ENCODE results near the gene TIAM2.
"Not testable (repeated sequence)": the region's sequence is repeated elsewhere in the genome, so short reads cannot be mapped to it uniquely, and the experiment has no call there.

The TIAM2 gene

DNA sequence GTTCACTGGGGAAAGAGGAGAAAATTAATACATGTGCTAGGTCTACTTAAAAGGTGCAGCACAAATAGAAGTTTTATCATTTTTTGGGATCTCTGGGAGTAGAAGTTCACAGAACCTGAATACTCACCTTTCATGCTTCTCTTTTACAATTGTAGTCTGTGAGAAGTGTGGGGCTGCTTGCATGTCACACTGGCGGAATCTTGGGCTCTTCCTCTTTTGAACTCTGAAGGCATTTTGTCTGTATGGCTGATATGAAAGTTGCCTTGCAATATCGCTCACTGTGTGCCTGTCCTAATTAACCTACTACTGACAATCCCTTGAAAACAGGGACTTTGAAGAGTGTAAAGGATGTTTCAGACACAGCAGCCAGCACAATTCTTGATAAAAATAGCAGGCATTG is 202.8 kb downstream of the TIAM2 start:
- Histone ChIP-seq H3K27me3 (ENCODE audit: control insufficient read depth in 1 of 2, insufficient read depth in 2 of 2, low read length in 2 of 2) (no peaks in the 10 kb centered on the region), H3K4me3 (ENCODE audit: low read length in 2 of 2) (no peak overlapping the region), H3K9ac (ENCODE audit: low read length in 2 of 2) (no peak overlapping the region), H3K4me1 (ENCODE audit: control insufficient read depth, insufficient read depth, low read length) (peaks cover 7% of the 10 kb centered on the region), H3K36me3 (ENCODE audit: control insufficient read depth in 2 of 2, insufficient read depth in 2 of 2, low read length in 2 of 2) (no peaks in the 10 kb centered on the region), H3K9me3 (ENCODE audit: control insufficient read depth in 2 of 2, low read length in 2 of 2) (no peaks in the 10 kb centered on the region), H3K27ac (ENCODE audit: low read length) (no peak overlapping the region)

DNA sequence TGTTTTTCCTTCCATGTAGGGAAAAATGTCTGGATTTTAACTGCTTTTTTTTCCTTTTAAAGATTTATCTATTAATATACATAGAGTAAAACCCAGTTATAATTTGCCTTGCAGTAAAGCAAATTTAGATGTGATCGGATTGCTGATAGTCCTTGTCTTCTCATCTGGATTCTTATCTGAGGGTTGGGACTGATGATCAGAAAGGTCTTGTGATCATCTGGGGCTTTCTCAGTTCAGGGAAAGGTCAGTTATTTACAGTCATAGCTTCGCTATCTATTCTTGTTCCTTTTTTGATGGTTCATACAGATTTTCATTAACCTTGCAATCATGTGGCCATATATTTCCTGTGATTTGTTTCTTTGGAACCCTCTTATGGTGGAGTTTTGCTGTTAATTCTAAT is 204.9 kb downstream of the TIAM2 start:
- Histone ChIP-seq H3K36me3 (ENCODE audit: control insufficient read depth in 2 of 2, insufficient read depth in 2 of 2, low read length in 2 of 2) (no peaks in the 10 kb centered on the region), H3K27ac (ENCODE audit: low read length) (no peak overlapping the region), H3K27me3 (ENCODE audit: control insufficient read depth in 1 of 2, insufficient read depth in 2 of 2, low read length in 2 of 2) (no peaks in the 10 kb centered on the region), H3K4me1 (ENCODE audit: control insufficient read depth, insufficient read depth, low read length) (peaks cover 7% of the 10 kb centered on the region), H3K4me3 (ENCODE audit: low read length in 2 of 2) (no peak overlapping the region), H3K9ac (ENCODE audit: low read length in 2 of 2) (no peak overlapping the region), H3K9me3 (ENCODE audit: control insufficient read depth in 2 of 2, low read length in 2 of 2) (no peaks in the 10 kb centered on the region)

DNA sequence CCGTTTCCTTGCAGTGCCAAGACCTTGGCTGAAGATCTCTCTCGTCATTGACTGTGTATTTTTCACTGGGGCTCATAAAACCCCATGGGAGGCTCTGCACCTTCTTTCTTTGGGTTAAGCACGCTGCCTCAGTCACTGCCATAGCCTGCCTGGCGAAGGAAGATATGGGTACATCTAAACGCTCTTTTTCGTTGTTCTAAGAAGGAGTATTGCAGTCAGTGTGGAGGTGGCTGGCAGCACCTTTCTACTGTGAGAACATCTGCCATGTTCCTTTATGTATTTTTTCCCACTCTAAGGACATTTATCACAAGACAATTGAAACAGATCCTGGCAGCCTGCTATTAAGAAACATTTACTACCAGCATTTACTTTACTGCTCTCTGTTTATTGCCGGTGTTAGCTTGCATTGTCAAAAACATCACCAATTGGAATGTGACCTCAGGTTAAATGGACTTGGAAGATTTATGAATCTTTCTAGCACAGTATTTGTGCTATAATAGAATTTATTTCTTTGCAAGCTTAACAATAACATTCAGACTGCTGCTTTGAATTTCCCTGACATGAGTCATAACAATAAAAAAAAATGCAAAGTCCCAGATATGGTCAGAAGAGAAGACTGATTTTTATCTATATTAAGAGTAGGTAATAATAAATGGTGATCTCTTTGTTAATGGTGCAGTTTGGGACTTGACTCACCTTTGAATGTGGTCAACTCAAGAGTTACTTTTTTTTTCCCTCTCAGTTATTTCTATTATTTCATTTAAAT is 206.5 kb downstream of the TIAM2 start:
- H3K27ac ChIP-seq (ENCODE audit: low read length) = no peak overlapping the region
- peaks cover 7% of the 10 kb centered on the region for H3K4me1 ChIP-seq (ENCODE audit: control insufficient read depth, insufficient read depth, low read length)
- H3K36me3 ChIP-seq (ENCODE audit: control insufficient read depth in 2 of 2, insufficient read depth in 2 of 2, low read length in 2 of 2) = no peaks in the 10 kb centered on the region
- H3K9me3 ChIP-seq (ENCODE audit: control insufficient read depth in 2 of 2, low read length in 2 of 2) = no peaks in the 10 kb centered on the region
- no peak overlapping the region for H3K9ac ChIP-seq (ENCODE audit: low read length in 2 of 2)
- H3K27me3 ChIP-seq (ENCODE audit: control insufficient read depth in 1 of 2, insufficient read depth in 2 of 2, low read length in 2 of 2) = no peaks in the 10 kb centered on the region
- peak overlapping the region in 1 of 2 donors; percentile 19 for H3K4me3 ChIP-seq (ENCODE audit: low read length in 2 of 2)

DNA sequence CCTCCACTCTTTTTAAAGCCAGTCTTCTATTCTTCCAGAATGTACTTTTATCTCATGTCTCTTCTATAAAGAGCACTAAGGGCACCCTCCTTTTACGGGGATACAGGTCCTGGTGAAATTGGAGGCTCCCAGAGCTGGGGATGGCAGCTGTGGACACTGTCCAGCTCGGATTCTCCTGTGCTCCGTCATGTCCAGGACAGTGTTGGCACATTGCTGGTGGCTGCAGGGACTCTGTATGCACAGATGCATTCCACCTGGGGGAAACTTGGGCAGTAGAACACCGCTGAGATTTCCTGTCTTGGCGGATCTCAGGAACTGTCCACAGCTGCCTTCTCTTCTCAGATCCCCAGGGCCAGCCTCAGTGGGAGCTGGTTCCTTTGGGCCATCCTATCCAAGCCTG is 212.1 kb downstream of the TIAM2 start:
- Histone ChIP-seq H3K9ac (ENCODE audit: low read length in 2 of 2) (no peak overlapping the region), H3K27ac (ENCODE audit: low read length) (no peak overlapping the region), H3K27me3 (ENCODE audit: control insufficient read depth in 1 of 2, insufficient read depth in 2 of 2, low read length in 2 of 2) (no peaks in the 10 kb centered on the region), H3K4me3 (ENCODE audit: low read length in 2 of 2) (no peak overlapping the region), H3K36me3 (ENCODE audit: control insufficient read depth in 2 of 2, insufficient read depth in 2 of 2, low read length in 2 of 2) (no peaks in the 10 kb centered on the region), H3K4me1 (ENCODE audit: control insufficient read depth, insufficient read depth, low read length) (no peaks in the 10 kb centered on the region), H3K9me3 (ENCODE audit: control insufficient read depth in 2 of 2, low read length in 2 of 2) (no peaks in the 10 kb centered on the region)

DNA sequence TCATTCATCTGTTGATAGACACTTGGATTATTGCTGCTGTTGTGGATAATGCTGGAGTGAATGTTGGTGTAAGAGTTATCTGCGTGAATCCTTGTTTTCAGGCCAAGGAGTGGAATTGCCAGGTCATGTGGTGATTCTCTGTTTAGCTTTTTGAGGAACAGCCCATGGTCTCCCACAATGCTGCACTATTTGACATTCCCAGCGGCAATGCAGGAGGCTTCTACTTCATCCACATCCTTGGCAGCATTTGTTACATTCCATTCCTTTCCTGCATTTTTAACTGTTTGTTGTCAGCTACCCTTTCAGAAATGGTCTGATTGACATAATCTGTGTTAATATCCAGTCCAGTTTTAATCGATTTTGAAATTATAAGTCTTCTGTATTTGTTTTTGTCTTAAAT is 217.0 kb downstream of the TIAM2 start:
- Histone ChIP-seq H3K27me3 (ENCODE audit: control insufficient read depth in 1 of 2, insufficient read depth in 2 of 2, low read length in 2 of 2) (no peaks in the 10 kb centered on the region), H3K4me3 (ENCODE audit: low read length in 2 of 2) (no peak overlapping the region), H3K9me3 (ENCODE audit: control insufficient read depth in 2 of 2, low read length in 2 of 2) (no peaks in the 10 kb centered on the region), H3K9ac (ENCODE audit: low read length in 2 of 2) (no peak overlapping the region), H3K36me3 (ENCODE audit: control insufficient read depth in 2 of 2, insufficient read depth in 2 of 2, low read length in 2 of 2) (no peaks in the 10 kb centered on the region), H3K4me1 (ENCODE audit: control insufficient read depth, insufficient read depth, low read length) (no peaks in the 10 kb centered on the region), H3K27ac (ENCODE audit: low read length) (no peak overlapping the region)

DNA sequence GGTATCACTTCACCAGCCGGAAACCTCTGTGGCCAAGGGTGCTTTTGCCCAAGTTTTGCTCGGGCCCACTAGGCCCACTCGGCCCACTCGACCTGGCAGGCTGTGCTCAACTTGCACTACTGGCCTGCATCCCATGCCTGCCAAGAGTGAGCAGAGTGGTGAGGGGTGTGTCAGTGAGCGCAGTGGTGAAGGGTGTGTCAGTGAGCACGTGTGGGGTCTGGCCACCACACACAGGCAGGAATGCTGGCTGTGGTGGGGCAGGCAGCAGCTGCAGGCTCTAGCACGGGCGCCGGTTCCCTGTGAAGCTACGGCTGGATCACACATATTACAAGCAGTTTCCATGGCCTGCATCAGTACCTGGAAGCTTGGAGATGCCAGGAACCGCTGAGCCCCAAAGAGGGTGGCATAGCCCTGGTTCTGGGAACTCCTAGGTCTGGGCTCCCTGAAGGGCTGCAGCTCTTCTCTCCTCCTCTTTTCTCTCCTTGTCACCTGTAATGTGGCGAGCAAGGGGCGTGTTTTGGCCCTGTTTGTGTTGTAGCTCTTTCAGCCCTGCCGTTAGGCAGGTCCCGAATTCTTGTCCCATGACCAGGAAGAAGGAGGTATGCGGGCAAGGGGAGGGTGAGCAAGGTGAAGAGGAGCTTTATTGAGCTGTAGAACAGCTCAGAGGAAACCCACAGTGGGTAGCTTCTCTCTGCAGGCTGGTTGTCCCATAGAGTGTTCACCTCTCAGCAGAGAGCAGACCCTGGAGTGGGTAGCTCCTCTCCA is 217.7 kb downstream of the TIAM2 start:
- H3K9ac ChIP-seq (ENCODE audit: low read length in 2 of 2) = no peak overlapping the region
- H3K27ac ChIP-seq (ENCODE audit: low read length) = no peak overlapping the region
- no peak overlapping the region for H3K4me3 ChIP-seq (ENCODE audit: low read length in 2 of 2)
- H3K36me3 ChIP-seq (ENCODE audit: control insufficient read depth in 2 of 2, insufficient read depth in 2 of 2, low read length in 2 of 2) = no peaks in the 10 kb centered on the region
- H3K27me3 ChIP-seq (ENCODE audit: control insufficient read depth in 1 of 2, insufficient read depth in 2 of 2, low read length in 2 of 2) = no peaks in the 10 kb centered on the region
- H3K9me3 ChIP-seq (ENCODE audit: control insufficient read depth in 2 of 2, low read length in 2 of 2) = no peaks in the 10 kb centered on the region
- no peaks in the 10 kb centered on the region for H3K4me1 ChIP-seq (ENCODE audit: control insufficient read depth, insufficient read depth, low read length)

DNA sequence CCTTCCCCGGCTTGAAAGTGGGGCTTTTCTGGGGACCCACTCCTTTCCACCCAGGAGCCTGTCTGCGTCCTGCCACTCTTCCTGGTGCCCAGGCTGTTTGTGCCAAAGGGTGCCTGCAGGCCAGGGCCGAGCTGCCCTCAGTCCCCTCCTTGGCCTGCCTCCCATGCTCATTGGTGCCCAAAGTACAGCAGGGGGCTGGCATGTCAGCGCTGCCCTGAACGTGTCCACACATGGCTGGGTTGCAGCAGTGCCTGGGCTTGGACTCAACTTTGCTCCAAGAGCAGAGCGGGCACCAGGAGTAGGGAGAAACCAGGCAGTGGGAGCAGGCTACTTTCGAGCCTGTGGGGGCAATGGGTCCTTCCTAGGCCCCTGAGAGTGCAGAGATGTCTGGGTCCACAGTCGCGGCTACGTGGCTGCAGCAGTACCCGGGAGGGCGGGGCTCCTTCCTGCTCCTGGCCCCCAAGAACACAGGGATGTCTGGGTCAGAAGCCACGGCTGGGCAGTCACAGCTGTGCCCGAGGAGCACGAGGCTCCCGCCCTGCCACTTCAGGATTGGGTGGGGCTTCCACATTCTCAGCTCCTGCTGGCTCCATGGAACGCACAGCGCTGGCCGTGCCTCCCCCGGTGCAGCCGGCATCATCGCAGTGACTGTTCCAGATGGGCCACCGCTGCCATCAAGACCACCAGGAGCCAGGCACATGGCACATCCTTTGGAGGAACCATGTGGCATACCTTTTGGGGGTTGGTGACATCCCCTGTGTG is 218.7 kb downstream of the TIAM2 start:
- Histone ChIP-seq H3K4me1 (ENCODE audit: control insufficient read depth, insufficient read depth, low read length) (no peaks in the 10 kb centered on the region), H3K27ac (ENCODE audit: low read length) (no peak overlapping the region), H3K36me3 (ENCODE audit: control insufficient read depth in 2 of 2, insufficient read depth in 2 of 2, low read length in 2 of 2) (no peaks in the 10 kb centered on the region), H3K9me3 (ENCODE audit: control insufficient read depth in 2 of 2, low read length in 2 of 2) (no peaks in the 10 kb centered on the region), H3K4me3 (ENCODE audit: low read length in 2 of 2) (no peak overlapping the region), H3K27me3 (ENCODE audit: control insufficient read depth in 1 of 2, insufficient read depth in 2 of 2, low read length in 2 of 2) (no peaks in the 10 kb centered on the region), H3K9ac (ENCODE audit: low read length in 2 of 2) (no peak overlapping the region)

DNA sequence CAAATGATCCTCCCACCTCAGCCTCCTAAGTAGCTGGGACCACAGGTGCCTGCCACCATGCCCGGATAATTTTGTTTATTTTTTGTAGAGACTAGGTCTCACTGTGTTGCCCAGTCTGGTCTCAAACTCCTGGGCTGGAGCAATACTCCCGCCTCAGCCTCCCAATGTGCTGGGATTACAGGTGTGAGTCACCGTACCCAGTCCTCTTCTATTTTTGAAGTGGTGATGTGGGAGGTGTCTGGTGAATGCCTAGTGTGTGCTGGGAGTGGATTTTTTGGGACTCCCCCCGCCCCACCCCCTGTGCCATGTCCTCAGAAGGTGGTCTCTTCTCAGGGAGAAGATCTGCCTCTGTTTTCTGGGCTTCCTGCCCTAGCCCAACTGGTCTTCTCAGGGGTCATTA is 220.8 kb downstream of the TIAM2 start:
- H3K4me1 ChIP-seq (ENCODE audit: control insufficient read depth, insufficient read depth, low read length) = peaks cover 9% of the 10 kb centered on the region
- H3K4me3 ChIP-seq (ENCODE audit: low read length in 2 of 2) = no peak overlapping the region
- H3K27me3 ChIP-seq (ENCODE audit: control insufficient read depth in 1 of 2, insufficient read depth in 2 of 2, low read length in 2 of 2) = no peaks in the 10 kb centered on the region
- H3K36me3 ChIP-seq (ENCODE audit: control insufficient read depth in 2 of 2, insufficient read depth in 2 of 2, low read length in 2 of 2) = no peaks in the 10 kb centered on the region
- H3K27ac ChIP-seq (ENCODE audit: low read length) = no peak overlapping the region
- no peaks in the 10 kb centered on the region for H3K9me3 ChIP-seq (ENCODE audit: control insufficient read depth in 2 of 2, low read length in 2 of 2)
- H3K9ac ChIP-seq (ENCODE audit: low read length in 2 of 2) = no peak overlapping the region

DNA sequence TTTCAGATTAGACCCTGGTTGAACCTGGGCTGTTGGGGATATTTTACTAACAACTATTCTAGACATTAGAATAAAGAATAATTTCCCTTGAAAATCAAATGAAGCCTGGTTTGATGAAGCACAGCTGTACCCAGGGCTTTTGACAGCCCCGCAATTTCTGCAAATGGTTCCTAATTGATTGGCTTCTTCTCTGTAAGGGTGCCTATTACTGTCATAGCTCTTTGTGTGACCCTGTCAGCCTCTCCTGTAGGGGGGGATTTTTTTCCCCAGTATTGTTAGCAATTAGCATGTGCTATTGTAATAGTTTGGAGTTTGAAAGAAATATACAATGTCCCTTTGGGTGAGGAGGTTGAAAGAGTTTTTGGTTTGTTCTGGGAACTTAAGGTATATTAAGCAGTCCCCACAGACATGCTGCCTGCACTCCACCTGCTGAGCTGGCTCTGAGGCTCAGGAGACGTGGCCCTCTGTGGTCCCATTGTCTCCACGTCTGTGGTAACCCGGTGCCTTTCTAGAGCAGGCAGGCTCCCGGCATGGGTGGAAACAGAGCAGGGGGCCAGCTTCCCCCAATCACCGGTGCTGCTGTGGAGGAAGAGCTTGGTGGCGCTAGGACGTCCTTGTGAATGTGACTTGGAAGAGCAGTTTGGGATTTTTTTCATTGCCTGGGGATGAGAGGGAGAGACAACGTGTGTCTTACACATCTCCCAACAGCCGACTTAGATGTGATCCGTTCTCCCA is 221.4 kb downstream of the TIAM2 start:
- Histone ChIP-seq H3K4me1 (ENCODE audit: control insufficient read depth, insufficient read depth, low read length) (peaks cover 9% of the 10 kb centered on the region), H3K27ac (ENCODE audit: low read length) (no peak overlapping the region), H3K9me3 (ENCODE audit: control insufficient read depth in 2 of 2, low read length in 2 of 2) (no peaks in the 10 kb centered on the region), H3K9ac (ENCODE audit: low read length in 2 of 2) (no peak overlapping the region), H3K27me3 (ENCODE audit: control insufficient read depth in 1 of 2, insufficient read depth in 2 of 2, low read length in 2 of 2) (no peaks in the 10 kb centered on the region), H3K4me3 (ENCODE audit: low read length in 2 of 2) (no peak overlapping the region), H3K36me3 (ENCODE audit: control insufficient read depth in 2 of 2, insufficient read depth in 2 of 2, low read length in 2 of 2) (no peaks in the 10 kb centered on the region)

DNA sequence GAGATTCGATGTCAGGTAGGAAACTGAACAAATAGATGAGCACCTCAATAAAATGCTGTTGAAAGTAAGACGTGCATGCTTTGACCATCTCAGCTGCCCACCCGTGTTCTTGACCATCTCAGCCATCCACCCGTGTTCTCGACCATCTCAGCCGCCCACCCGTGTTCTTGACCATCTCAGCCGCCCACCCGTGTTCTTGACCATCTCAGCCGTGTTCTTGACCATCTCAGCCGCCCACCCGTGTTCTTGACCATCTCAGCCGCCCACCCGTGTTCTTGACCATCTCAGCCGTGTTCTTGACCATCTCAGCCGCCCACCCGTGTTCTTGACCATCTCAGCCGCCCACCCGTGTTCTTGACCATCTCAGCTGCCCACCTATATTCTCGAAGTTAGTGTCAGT is 223.6 kb downstream of the TIAM2 start:
- not testable (repeated sequence) for H3K9me3 ChIP-seq (ENCODE audit: control insufficient read depth in 2 of 2, low read length in 2 of 2); H3K9ac ChIP-seq (ENCODE audit: low read length in 2 of 2); H3K27ac ChIP-seq (ENCODE audit: low read length); H3K36me3 ChIP-seq (ENCODE audit: control insufficient read depth in 2 of 2, insufficient read depth in 2 of 2, low read length in 2 of 2); H3K27me3 ChIP-seq (ENCODE audit: control insufficient read depth in 1 of 2, insufficient read depth in 2 of 2, low read length in 2 of 2); H3K4me1 ChIP-seq (ENCODE audit: control insufficient read depth, insufficient read depth, low read length); H3K4me3 ChIP-seq (ENCODE audit: low read length in 2 of 2)
